NCI-H1436 treated with DMSO at 0.1 percent for 48 hours (cell line): Measurements from ENCODE around the gene CPNE4.

ENCODE experiments used
- DNase-seq: peaks from one replicate; lab custom pipeline; 2025; lab: John Stamatoyannopoulos, UW

Gene CPNE4

DNA sequence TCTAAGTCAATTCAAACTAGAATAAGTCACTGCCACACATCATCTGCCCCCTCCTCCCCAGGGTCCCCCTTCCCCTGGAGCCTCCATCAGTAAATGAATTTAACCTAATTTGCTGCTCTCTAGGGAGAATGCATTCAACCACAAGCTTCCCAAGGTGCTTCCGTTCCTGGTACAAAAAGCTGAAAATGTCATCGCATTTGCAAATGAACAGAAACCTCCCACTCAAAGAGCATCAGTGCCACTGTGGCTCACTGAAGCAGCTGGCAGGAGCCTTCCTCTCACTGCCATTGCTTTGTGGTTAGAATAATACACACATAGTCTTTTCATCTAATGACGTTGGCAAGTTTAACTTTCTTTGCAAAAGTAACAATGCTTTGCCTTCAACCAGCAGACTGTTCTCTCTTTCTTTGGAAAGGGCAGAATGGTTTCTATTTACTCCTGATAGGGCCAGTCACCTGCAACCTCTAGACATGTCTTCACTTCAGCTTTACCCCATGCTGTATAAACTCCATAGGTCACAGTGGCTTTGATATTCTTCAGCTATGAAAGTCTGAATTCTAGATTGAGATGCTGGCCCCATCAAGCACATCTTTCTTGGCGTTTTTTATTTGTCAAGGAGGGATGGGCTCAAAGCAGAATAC lies 238.1 kb downstream of the CPNE4 start:
- peak; percentile 94 for DNase-seq

DNA sequence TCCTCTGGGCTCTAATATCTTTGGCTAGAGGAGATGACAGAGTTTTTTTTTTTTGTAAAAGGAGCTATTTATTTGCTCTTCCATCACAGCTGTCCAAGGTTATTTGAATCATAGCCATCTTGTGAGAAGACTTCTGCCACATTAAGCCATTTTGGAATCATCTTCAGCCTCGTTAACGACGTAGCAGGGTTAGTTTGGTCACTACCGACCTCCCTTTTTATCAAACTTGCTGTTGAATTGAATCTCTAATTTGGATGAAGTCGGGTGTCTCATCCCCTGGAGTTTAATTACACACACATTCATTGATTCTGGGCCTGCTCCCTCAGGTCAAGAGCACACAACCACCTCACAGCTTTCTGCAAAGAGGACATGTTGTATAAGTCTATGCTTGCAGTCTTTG lies 238.7 kb downstream of the CPNE4 start:
- DNase-seq, result no peak

DNA sequence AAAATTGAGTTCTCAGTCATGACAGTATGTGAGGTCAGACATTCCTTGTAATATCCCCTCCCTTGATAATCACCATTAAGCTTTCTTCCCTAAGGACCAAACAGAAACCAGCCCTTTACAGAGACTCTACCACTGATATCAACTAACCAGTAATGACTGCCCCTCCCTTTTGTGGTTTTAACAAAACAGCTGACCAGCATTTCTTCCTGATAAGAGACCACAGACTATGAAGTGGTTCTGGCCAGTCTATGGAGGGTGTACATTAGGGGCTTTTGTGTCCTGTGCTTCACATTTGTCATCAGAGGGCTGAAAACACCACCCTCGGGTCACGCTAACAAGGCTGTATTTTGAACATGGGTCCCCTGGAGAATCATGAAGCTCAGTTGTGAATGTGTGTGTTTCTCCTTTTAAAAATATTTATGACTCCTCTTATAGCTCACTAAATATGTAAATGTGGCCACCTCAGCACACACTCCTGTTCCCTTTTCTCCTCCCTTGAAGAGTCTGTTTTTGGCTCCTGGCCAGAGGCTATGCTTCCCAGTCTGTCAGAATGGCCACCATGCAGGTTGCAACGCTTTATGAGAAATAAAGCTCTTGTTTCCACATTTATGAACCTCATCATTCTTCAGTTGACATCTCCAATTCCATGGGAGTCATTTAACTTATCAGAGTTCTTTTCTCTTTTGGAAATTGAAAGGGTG lies 239.3 kb downstream of the CPNE4 start:
- DNase-seq, result peak; percentile 19

DNA sequence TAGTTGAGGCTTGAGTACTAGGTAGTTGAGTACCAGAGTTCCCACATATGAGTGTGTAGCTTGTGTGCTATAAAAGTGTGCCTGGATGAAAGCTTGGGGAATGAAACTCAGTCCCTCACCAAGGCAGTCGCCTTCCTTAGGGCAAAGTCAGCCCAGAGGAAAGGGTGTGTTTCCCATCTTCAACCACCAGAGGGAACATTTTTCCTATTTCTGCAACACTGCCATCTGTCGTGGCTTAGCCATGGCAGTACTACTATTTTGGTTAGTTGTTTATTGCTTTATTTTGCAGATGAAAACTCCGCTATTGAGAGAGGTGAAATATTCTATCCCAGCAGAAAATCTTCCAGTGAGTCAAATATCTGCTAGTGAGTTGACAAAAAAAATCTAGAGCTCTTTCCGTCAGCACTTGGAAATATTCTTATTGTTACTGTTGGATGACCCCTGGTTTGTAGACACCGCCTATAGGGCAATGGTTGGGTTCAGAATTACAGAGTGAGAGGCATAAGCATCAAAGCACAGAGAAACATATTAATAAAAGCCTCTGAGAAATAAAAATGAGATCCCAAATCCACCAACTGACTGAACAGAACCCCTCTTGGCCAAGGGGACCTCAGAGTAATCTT lies 239.9 kb downstream of the CPNE4 start:
- DNase-seq, result no peak

DNA sequence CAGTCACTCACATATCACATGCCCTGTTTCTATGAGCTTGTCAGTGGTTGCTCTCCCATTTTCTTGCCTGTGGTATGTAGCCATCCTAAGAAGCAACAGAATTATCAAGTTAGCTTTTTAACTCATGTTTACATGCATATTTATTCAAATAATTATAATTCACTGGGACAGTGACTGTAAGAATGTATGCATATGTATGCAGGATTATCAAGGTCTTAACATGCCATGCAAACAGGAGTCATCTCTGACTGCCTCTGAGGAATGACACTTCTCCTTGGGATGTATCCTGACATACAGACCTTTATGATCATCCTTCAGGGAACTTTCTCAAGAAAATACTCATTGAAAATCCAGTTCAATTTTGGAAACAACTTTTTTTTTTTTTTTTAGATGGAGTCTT lies 240.9 kb downstream of the CPNE4 start:
- no peak for DNase-seq

DNA sequence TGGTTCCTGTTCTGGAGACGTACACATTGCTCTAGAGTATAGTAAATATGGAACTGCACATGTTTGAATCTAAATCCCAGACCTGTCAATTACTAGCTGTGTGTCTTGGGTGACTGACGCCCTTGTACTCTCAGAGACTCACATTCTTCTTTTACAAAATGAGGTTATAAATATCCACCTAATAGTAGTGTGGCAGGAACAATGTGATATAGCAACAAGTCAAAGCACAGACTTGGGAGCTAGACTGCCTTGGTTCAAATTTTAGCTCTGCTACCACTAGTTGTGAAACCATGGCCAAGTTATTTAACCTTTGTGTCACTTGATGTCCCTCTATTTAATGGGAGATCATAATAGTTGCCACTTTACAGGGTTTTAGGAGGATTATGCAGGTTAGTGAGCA lies 245.6 kb downstream of the CPNE4 start:
- no peak for DNase-seq

DNA sequence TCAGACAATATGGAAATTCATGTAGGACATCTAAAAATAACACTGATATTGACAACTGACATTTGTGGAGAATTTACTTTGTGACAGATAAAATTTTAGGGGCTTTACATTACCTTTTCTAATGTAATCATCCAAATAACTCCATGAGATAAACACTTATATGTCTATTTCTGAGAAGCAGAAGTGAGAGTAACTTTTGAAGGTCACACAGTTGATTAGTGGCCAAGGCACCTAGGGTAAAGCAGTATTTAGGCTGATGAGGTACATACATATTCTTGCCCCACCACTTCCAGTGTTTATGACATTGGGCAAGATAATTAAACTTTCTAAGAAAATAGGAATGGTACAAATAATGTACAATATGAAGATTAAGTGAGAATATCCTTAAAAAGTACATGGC lies 248.4 kb downstream of the CPNE4 start:
- DNase-seq, result no peak

DNA sequence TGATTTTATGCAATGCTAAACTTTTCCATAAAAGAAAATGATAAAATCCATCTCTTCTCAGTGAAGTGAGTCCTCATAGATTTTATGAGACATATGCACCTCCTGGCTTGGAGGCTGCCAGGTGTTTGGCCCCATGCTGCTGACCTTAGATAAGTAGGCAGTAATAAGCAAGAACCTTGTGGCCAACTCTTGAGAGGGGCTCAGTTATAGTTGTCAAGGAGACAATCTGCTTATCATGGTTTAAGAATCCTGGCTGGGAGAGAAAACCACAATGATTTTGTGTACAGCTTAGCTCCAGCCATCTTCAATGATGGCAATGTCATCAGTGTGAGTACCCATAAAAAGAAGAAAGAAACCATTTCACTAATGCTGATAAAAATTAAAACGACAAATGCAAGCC lies 252.1 kb downstream of the CPNE4 start:
- no peak for DNase-seq

DNA sequence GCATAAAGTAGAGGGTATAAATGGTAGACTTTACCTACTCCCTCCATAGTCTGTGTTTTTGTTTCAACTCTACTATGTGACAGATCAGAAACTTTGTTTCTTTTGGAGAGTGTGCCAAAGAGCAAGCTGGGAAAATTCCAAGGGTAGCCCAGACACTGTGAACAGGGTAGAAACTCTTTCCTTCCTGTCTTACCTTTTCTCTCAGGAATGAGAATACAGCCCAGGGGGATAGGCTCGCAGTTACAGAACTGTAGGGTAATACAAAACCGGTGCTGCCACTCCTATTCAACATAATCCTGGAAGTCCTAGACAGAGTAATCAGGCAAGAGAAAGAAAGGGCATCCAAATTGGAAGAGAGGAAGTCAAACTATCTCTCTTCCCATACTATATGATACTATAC lies 256.3 kb downstream of the CPNE4 start:
- no peak for DNase-seq

DNA sequence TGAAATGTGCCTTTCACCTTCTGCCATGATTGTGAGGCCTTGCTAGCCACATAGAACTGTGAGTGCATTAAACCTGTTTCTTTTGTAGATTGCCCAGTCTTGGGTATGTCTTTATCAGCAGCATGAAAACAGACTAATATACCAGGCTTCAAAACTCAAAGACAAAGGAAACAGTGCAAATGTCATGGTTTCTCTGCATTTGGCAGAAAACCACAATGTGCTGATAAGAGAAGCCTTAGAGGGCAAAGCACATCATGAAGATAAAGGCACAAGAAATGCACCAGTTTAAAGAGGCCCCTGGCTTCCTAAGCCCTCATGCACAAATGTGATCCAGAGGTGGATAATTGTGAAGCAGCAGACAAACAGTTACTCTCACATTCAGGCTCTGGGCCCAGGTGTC lies 259.2 kb downstream of the CPNE4 start:
- DNase-seq, result no peak

DNA sequence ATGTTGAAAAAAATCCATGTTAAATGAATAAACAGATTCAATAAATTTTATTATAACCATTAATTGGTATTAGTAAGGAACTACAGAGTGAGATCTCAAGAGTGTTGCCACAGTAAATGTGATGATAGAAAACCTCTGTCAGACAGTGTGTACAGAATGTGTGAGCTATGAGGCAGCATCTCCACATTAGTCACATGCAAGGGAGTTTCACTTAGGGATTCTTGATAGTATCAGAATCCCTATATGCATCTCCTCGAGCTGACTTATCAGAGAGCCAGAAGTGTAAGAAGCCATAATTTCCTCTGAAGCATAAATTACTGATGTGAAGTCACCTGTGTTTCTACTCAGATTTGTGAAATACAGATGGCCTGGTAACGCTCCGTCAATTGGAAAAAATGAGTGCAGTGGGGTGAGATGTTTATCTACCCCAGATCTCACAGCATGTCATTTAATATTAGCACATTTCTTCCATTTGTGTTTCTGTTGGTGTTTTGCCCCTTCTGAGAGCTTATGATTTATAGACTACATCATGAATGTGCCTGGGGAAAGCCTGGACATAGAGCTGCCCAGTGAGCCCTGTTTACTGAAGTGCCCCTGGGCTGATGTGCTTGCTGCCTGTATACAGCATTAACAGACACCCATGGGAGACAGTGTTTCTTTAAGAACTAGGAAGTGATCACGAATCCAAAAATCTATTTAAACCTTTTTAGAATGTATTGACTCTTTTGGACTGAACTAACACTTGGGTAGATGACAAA lies 262.4 kb downstream of the CPNE4 start:
- no peak for DNase-seq

DNA sequence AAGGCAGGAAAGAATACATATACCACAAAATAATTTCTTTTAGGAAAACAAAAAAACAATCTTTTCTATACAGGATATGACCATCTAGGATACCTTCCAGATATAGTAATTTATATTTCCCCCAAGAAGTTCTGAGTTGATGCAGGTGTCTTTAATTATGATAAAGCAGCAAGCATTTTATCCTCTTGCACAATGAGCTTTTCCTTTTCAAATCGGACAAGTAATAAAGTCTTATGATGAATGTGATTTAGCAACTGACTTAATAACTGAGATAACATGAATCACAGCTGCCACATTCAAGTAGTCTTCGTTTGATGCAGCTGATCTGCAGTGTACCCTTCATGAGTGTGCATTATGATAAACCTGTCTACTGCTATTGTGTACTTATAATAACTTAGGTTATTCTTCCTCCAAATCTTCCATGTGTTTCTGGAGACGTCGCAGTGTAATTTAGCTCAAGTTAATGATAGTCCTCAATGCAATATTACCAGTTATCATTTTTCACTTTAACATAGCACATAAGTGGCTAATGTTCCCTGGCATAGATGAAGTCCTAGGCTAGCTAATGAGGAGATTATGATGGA lies 271.7 kb downstream of the CPNE4 start:
- peak; percentile 93 for DNase-seq

DNA sequence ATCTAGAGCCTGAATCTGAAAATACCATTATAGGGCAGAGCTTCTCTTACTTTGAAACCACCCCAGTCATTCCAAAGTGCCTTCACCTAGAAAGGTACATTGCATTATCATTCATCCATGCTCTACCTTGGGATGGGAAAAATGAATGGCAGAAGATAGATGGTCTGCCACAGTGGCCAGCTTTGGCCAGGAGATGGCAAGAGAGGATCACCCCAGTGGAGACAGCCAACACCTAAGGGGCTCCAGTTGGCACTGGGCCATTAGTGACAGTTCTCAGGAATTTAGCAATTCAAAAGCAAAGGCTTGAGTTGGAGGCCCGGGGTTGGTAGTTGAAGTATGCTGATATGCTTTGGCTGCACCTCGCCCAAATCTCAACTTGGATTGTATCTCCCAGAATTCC lies 278.4 kb downstream of the CPNE4 start:
- no peak for DNase-seq

DNA sequence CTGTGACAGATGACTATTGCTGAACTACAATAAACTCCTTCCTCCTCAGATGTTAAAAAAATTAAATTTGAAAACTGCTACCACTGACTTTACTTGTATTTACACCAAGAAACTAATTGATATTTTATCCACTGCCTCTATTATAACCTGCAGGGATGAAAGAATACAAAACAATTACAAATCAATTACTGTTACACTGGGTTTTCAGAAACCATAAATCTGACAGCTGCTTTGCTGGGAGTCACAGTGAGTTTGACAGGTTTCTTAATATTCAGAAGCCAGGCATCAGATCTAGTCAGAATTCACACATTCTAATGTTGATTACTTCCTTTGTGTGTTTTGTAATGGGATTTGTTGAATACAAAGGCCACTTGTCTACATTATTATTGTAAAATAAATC lies 279.4 kb downstream of the CPNE4 start:
- no peak for DNase-seq

DNA sequence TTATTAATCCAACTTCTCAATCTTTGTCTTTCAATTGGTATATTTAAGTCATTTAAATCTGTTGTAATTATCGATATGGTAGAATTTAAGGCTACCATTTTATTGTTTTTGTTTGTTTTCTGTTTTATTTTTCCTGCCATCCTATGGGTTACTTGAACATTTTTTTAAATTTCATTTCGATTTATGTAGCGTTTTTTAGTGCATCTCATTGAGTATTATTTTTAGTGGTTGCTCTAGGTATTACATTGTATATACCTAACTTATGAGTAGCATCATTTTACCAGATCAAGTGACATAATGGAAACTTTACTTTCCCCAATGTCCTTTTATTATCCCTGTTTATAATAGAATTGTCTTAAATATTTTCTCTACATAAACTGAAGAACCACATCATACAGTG lies 284.6 kb downstream of the CPNE4 start:
- DNase-seq, result no peak

DNA sequence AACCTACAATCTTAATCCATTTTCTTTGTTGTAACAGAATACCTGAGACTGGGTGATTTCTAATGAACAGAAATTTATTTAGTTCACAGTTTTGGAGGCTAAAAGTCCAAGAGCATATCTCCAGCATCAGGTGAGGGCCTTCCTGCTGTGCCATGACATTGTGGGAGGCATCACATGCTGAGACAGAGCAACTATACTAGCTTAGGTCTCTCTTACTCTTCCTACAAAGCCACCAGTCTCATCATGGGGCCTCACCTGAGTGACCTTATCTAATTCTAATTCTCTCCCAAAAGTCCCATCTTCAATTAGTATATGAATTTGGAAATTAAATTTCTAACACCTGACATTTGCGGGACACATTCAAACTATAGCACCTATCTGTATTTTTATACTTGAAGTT lies 285.0 kb downstream of the CPNE4 start:
- no peak for DNase-seq

DNA sequence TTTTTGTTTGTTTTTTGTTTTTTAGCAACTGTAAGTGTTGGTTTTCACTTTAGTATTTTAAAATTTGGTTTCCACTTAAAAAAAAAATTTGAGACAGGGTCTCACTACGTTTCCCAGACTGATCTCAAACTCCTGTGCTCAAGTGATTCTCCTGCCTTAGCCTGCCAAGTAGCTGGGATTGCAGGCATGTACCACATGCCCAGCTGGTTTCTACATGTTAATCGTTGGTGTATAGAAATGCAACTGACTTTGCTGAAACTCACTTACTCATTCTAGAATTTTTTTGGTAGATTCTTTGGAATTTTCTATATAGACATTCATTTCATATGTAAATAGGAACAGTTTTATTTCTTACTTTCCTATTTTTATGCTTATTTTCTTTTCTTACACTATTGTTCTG lies 287.3 kb downstream of the CPNE4 start:
- no peak for DNase-seq

DNA sequence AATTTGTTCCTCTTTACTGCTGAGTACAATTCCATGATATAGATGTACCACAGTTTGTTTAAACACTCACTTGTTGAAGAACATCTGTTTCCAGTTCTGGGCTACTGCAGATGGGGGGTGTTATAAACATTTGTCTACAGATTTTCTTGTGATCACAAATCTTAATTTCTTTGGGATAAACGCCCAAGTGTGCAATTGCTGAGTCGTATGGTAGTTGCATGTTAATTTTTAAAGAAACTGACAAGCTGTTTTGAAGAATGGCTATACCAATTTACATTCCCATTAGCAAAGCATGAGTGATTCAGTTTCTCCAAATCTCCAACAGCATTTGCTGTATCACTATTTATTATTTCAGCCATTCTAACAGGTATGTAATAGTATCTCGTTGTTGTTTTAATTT lies 290.0 kb downstream of the CPNE4 start:
- DNase-seq, result no peak

DNA sequence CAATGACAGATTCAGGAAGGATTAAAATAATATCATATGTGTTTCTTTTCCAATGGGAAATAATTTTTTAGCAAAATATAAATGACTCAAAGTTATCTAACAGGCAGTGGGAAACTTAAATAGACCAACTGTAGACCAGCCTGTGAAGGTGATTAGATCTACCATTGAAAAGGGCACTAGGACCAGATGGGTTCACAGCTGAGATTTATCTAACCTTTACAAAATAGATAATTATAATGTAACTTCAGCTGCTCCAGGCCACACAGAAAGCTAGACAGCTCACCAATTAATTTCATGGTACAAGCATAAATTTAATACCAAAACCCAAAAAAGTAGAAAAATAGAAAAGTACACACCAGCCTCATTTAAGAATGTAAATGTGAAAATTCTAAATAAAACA lies 291.7 kb downstream of the CPNE4 start:
- no peak for DNase-seq

DNA sequence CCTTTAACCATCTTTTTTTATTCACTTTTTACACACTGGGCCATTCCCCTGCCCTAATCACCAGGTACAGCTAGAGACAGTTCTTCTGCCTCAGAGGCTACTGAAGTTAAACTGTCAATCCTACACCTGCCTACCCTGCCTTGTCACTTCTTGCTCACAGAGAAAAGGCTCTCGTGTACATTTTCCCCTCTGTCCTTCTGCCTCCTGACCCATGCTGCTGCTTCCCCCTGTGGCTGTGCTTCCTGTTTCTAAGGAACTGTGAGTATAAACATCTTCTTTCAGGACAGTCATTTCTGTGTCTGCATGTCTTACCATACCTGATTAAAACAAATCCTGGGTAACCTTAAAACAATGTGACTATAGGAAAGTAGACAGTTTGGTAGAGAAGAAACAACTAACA lies 295.6 kb downstream of the CPNE4 start:
- DNase-seq, result no peak

DNA sequence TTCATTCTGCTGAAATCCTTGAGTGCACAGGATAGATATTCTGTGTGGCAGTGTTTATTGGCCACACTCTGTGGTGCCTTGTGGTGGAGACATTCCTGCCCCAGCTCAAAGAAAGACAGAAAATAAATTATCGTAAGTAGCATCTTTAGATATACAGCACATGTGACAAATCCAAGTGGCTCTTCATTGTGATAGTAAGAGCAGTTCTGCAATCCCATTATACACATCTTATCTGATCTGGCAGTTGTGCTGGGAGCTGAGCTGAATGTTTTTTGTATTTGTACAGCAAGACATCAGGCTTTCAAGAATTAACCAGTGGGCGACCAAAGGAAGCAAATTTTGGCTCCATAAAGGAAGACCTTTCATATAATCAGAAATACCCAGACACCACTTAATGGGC lies 296.7 kb downstream of the CPNE4 start:
- no peak for DNase-seq

DNA sequence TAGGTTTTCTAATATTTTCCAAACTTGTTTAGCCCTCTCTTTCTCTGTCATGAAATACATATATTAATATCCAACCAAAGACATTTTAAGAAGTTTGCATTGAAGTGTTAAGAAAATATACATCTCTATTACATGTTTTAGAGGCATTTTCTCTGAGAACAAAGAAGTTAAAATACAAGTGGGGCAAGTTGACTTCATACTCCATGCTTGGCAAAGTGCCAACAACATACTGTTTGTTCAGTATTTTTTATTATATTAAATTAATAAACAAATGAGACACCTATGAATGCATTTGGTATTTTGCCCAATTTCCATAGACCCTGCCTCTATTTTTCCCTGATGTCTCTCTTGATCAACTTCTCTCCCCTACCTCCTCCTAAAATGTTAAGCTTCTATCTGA lies 299.3 kb downstream of the CPNE4 start:
- no peak for DNase-seq

DNA sequence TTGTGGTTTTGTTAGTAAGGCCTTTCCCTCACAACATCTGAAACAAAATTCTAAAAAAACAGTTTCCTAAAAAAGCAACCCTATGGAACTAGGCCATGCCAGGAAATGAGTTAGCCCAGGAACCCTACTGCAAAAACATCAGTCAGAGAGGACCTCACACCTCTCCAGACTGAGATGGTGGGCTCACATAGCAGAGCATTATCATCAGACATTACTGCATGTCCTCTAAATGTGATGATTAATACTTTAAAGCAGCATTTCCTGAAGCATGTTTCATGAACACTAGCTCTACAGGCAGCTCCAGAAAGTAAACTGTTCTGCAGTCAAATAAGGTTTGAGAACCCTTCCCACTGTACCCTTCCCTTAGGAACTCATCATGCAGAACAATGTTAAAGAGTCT lies 299.7 kb downstream of the CPNE4 start:
- DNase-seq, result no peak
